MG63 (cell line): ENCODE results near the gene PRKN. TPM values are rescaled to one million over a fixed set of nuclear protein-coding genes. Genes with fewer than 3 reads are reported as not detected.

ENCODE experiments used
- DNase-seq: peaks from one replicate; pipeline ENCODE4 v3.0.0-alpha.2; 2020
- H3K27me3 ChIP-seq: fragments of 250-450 bp; sonication (Bioruptor Pico); 2 replicates; pipeline ENCODE4 v1.5.1; 2020; ENCODE audit warnings: mild to moderate bottlenecking, moderate library complexity
- H3K36me3 ChIP-seq: fragments of 250-450 bp; sonication (Bioruptor Pico); 2 replicates; pipeline ENCODE4 v1.5.1; 2020; ENCODE audit warnings: mild to moderate bottlenecking, moderate library complexity
- H3K4me3 ChIP-seq: fragments of 250-450 bp; sonication (Bioruptor Pico); 2 replicates; pipeline ENCODE4 v1.5.1; 2020; ENCODE audit warnings: mild to moderate bottlenecking, moderate library complexity
- H3K9me3 ChIP-seq: fragments of 250-450 bp; sonication (Bioruptor Pico); 2 replicates; pipeline ENCODE4 v1.5.1; 2020; ENCODE audit warnings: mild to moderate bottlenecking, moderate library complexity
- total RNA-seq: library from RNA; depleted of rRNA; stranded (reverse); fragments of >200 nt; shearing (Covaris generic); gene quantifications from 2 replicates; pipeline ENCODE4 v1.2.3, GENCODE V29; 2014; ENCODE audit warnings: low replicate concordance

The PRKN gene
- total RNA-seq, 1 experiment from 2014 or later, result not detected

GRCh38 chr6:161663682-161664081, 1063.9 kb downstream of the PRKN start:
- Histone ChIP-seq H3K9me3 (no peaks in the 10 kb centered on the region; the same call in 1 of the 2 replicates), H3K4me3 (no peak overlapping the region), H3K36me3 (no peaks in the 10 kb centered on the region), H3K27me3 (no peaks in the 10 kb centered on the region)
- no peak for DNase-seq

GRCh38 chr6:161660666-161661571, 1066.6 kb downstream of the PRKN start:
- Histone ChIP-seq H3K36me3 (no peaks in the 10 kb centered on the region), H3K9me3 (no peaks in the 10 kb centered on the region; the same call in 1 of the 2 replicates), H3K4me3 (no peak overlapping the region), H3K27me3 (no peaks in the 10 kb centered on the region)
- DNase-seq, result peak; percentile 14

- no peaks in the 10 kb centered on the region; the same call in 1 of the 2 replicates for H3K9me3 ChIP-seq
- DNase-seq, result no peak
- no peak overlapping the region for H3K4me3 ChIP-seq
- no peaks in the 10 kb centered on the region for H3K27me3 ChIP-seq
- H3K36me3 ChIP-seq, result no peaks in the 10 kb centered on the region
These were observed 1069.4 kb downstream of the PRKN start for GRCh38 chr6:161658211-161658610.

GRCh38 chr6:161654209-161654608, 1073.4 kb downstream of the PRKN start:
- Histone ChIP-seq H3K9me3 (no peaks in the 10 kb centered on the region), H3K4me3 (no peak overlapping the region), H3K27me3 (no peaks in the 10 kb centered on the region), H3K36me3 (no peaks in the 10 kb centered on the region)
- no peak for DNase-seq

GRCh38 chr6:161651949-161652348, 1075.6 kb downstream of the PRKN start:
- no peaks in the 10 kb centered on the region for H3K9me3 ChIP-seq
- H3K4me3 ChIP-seq, result no peak overlapping the region
- DNase-seq, result no peak
- no peaks in the 10 kb centered on the region for H3K36me3 ChIP-seq
- no peaks in the 10 kb centered on the region for H3K27me3 ChIP-seq

GRCh38 chr6:161649841-161650240, 1077.7 kb downstream of the PRKN start:
- Histone ChIP-seq H3K4me3 (no peak overlapping the region), H3K36me3 (no peaks in the 10 kb centered on the region), H3K27me3 (no peaks in the 10 kb centered on the region), H3K9me3 (no peaks in the 10 kb centered on the region)
- DNase-seq, result no peak

GRCh38 chr6:161649068-161649467, 1078.5 kb downstream of the PRKN start:
- no peaks in the 10 kb centered on the region for H3K9me3 ChIP-seq
- no peaks in the 10 kb centered on the region for H3K36me3 ChIP-seq
- no peak for DNase-seq
- no peaks in the 10 kb centered on the region for H3K27me3 ChIP-seq
- no peak overlapping the region for H3K4me3 ChIP-seq

- Histone ChIP-seq H3K4me3 (no peak overlapping the region), H3K9me3 (no peaks in the 10 kb centered on the region), H3K36me3 (no peaks in the 10 kb centered on the region), H3K27me3 (no peaks in the 10 kb centered on the region)
- no peak for DNase-seq
These were observed 1080.3 kb downstream of the PRKN start for GRCh38 chr6:161647234-161647633.

- H3K9me3 ChIP-seq, result no peaks in the 10 kb centered on the region
- H3K4me3 ChIP-seq, result no peak overlapping the region
- no peaks in the 10 kb centered on the region for H3K36me3 ChIP-seq
- peak; percentile 75 for DNase-seq
- no peaks in the 10 kb centered on the region for H3K27me3 ChIP-seq
These were observed 1083.0 kb downstream of the PRKN start for GRCh38 chr6:161644521-161644920.

GRCh38 chr6:161641175-161641574, 1086.4 kb downstream of the PRKN start:
- no peaks in the 10 kb centered on the region for H3K27me3 ChIP-seq
- DNase-seq, result no peak
- H3K9me3 ChIP-seq, result no peaks in the 10 kb centered on the region
- H3K4me3 ChIP-seq, result no peak overlapping the region
- H3K36me3 ChIP-seq, result no peaks in the 10 kb centered on the region

GRCh38 chr6:161639772-161640171, 1087.8 kb downstream of the PRKN start:
- no peak for DNase-seq
- Histone ChIP-seq H3K36me3 (no peaks in the 10 kb centered on the region), H3K4me3 (no peak overlapping the region), H3K9me3 (no peaks in the 10 kb centered on the region), H3K27me3 (no peaks in the 10 kb centered on the region)

- no peak for DNase-seq
- H3K36me3 ChIP-seq, result no peaks in the 10 kb centered on the region
- H3K27me3 ChIP-seq, result no peaks in the 10 kb centered on the region
- H3K4me3 ChIP-seq, result no peak overlapping the region
- H3K9me3 ChIP-seq, result peaks cover 2% of the 10 kb centered on the region; the same call in 1 of the 2 replicates
These were observed 1089.9 kb downstream of the PRKN start for GRCh38 chr6:161637658-161638057.

GRCh38 chr6:161636882-161637430, 1090.6 kb downstream of the PRKN start:
- DNase-seq, result no peak
- Histone ChIP-seq H3K27me3 (no peaks in the 10 kb centered on the region), H3K36me3 (no peaks in the 10 kb centered on the region)

GRCh38 chr6:161635975-161636374, 1091.6 kb downstream of the PRKN start:
- H3K36me3 ChIP-seq, result no peaks in the 10 kb centered on the region
- H3K9me3 ChIP-seq, result peaks cover 5% of the 10 kb centered on the region; the same call in 1 of the 2 replicates
- DNase-seq, result no peak
- no peak overlapping the region for H3K4me3 ChIP-seq
- no peaks in the 10 kb centered on the region for H3K27me3 ChIP-seq

More at GRCh38 chr6:161636882-161637430, 1090.6 kb downstream of the PRKN start:
- peaks cover 5% of the 10 kb centered on the region; the same call in 1 of the 2 replicates for H3K9me3 ChIP-seq
- no peak overlapping the region for H3K4me3 ChIP-seq

- DNase-seq, result no peak
- Histone ChIP-seq H3K27me3 (no peaks in the 10 kb centered on the region), H3K4me3 (no peak overlapping the region), H3K9me3 (peaks cover 5% of the 10 kb centered on the region; the same call in 1 of the 2 replicates), H3K36me3 (no peaks in the 10 kb centered on the region)
These were observed 1092.7 kb downstream of the PRKN start for GRCh38 chr6:161634916-161635315.

- no peaks in the 10 kb centered on the region for H3K27me3 ChIP-seq
- peak; percentile 27 for DNase-seq
- no peak overlapping the region for H3K4me3 ChIP-seq
- H3K9me3 ChIP-seq, result peaks cover 5% of the 10 kb centered on the region; the same call in 1 of the 2 replicates
- no peaks in the 10 kb centered on the region for H3K36me3 ChIP-seq
These were observed 1095.8 kb downstream of the PRKN start for GRCh38 chr6:161631676-161632194.

GRCh38 chr6:161630674-161631073, 1096.9 kb downstream of the PRKN start:
- no peak for DNase-seq
- no peaks in the 10 kb centered on the region for H3K27me3 ChIP-seq
- H3K4me3 ChIP-seq, result no peak overlapping the region
- H3K9me3 ChIP-seq, result peaks cover 5% of the 10 kb centered on the region; the same call in 1 of the 2 replicates
- no peaks in the 10 kb centered on the region for H3K36me3 ChIP-seq
